ENCODE data around the gene PGA5. TPM values are rescaled to one million over a fixed set of nuclear protein-coding genes. Genes with fewer than 3 reads are reported as not detected.
A peak's percentile ranks its signal among the peaks of the same experiment; 100 is the strongest.
"Not testable (repeated sequence)": the region's sequence is repeated elsewhere in the genome, so short reads cannot be mapped to it uniquely, and the experiment has no call there.

Gene PGA5
- total RNA-seq, 1 donor from 2014 or later, result 0.79 TPM

GRCh38 chr11:61248071-61248470 is 7.1 kb downstream of the PGA5 start:
- not testable (repeated sequence) for H3K4me3 ChIP-seq (ENCODE audit: insufficient read depth, low read depth, low read length); H3K9me3 Mint-ChIP-seq (ENCODE audit: unreplicated experiment); H3K9ac ChIP-seq (ENCODE audit: low read length); FAIRE-seq; H3K36me3 ChIP-seq (ENCODE audit: insufficient read depth, low read length); H2AFZ ChIP-seq (ENCODE audit: low read depth, low read length); H3K27me3 ChIP-seq (ENCODE audit: insufficient read depth, low read length); H3K27ac Mint-ChIP-seq (ENCODE audit: unreplicated experiment); H3K4me3 Mint-ChIP-seq (ENCODE audit: unreplicated experiment); H3K4me1 Mint-ChIP-seq (ENCODE audit: low read depth, unreplicated experiment); H3K27ac ChIP-seq (ENCODE audit: low read depth, low read length); H3K36me3 Mint-ChIP-seq (ENCODE audit: low read depth, unreplicated experiment); H3K4me2 ChIP-seq (ENCODE audit: low read length); H3K4me1 ChIP-seq (ENCODE audit: insufficient read depth, low read length); H3K79me2 ChIP-seq (ENCODE audit: insufficient read depth, low read length); DNase-seq (ENCODE audit: low read depth); H4K20me1 ChIP-seq (ENCODE audit: insufficient read depth, low read length); H3K9me3 ChIP-seq (ENCODE audit: insufficient read depth, low read depth, low read length)
- H3K27me3 Mint-ChIP-seq (ENCODE audit: low read depth, unreplicated experiment), result peaks cover 23% of the 10 kb centered on the region

GRCh38 chr11:61249201-61249600 is 8.2 kb downstream of the PGA5 start:
- peaks cover 24% of the 10 kb centered on the region for H3K27me3 Mint-ChIP-seq (ENCODE audit: low read depth, unreplicated experiment)
- not testable (repeated sequence) for H3K4me1 Mint-ChIP-seq (ENCODE audit: low read depth, unreplicated experiment); H3K4me3 Mint-ChIP-seq (ENCODE audit: unreplicated experiment); H3K79me2 ChIP-seq (ENCODE audit: insufficient read depth, low read length); H3K36me3 ChIP-seq (ENCODE audit: insufficient read depth, low read length); H3K9me3 ChIP-seq (ENCODE audit: insufficient read depth, low read depth, low read length); H3K36me3 Mint-ChIP-seq (ENCODE audit: low read depth, unreplicated experiment); H3K27me3 ChIP-seq (ENCODE audit: insufficient read depth, low read length); H3K4me3 ChIP-seq (ENCODE audit: insufficient read depth, low read depth, low read length); H4K20me1 ChIP-seq (ENCODE audit: insufficient read depth, low read length); H3K9ac ChIP-seq (ENCODE audit: low read length); H3K9me3 Mint-ChIP-seq (ENCODE audit: unreplicated experiment); H3K4me1 ChIP-seq (ENCODE audit: insufficient read depth, low read length); H3K4me2 ChIP-seq (ENCODE audit: low read length); H3K27ac ChIP-seq (ENCODE audit: low read depth, low read length); H2AFZ ChIP-seq (ENCODE audit: low read depth, low read length); FAIRE-seq; DNase-seq (ENCODE audit: low read depth)
- H3K27ac Mint-ChIP-seq (ENCODE audit: unreplicated experiment), result peak overlapping the region; percentile 10

GRCh38 chr11:61250796-61251765 is 10.1 kb downstream of the PGA5 start:
- not testable (repeated sequence) for H3K27ac Mint-ChIP-seq (ENCODE audit: unreplicated experiment); H3K4me1 Mint-ChIP-seq (ENCODE audit: low read depth, unreplicated experiment); H3K79me2 ChIP-seq (ENCODE audit: insufficient read depth, low read length); H3K4me2 ChIP-seq (ENCODE audit: low read length); H3K36me3 ChIP-seq (ENCODE audit: insufficient read depth, low read length); H3K27ac ChIP-seq (ENCODE audit: low read depth, low read length); H3K27me3 ChIP-seq (ENCODE audit: insufficient read depth, low read length); DNase-seq (ENCODE audit: low read depth); H3K4me1 ChIP-seq (ENCODE audit: insufficient read depth, low read length); H3K9me3 Mint-ChIP-seq (ENCODE audit: unreplicated experiment); H3K36me3 Mint-ChIP-seq (ENCODE audit: low read depth, unreplicated experiment); H4K20me1 ChIP-seq (ENCODE audit: insufficient read depth, low read length); H3K4me3 Mint-ChIP-seq (ENCODE audit: unreplicated experiment); FAIRE-seq; H3K4me3 ChIP-seq (ENCODE audit: insufficient read depth, low read depth, low read length); H3K9me3 ChIP-seq (ENCODE audit: insufficient read depth, low read depth, low read length); H2AFZ ChIP-seq (ENCODE audit: low read depth, low read length); H3K9ac ChIP-seq (ENCODE audit: low read length)
- H3K27me3 Mint-ChIP-seq (ENCODE audit: low read depth, unreplicated experiment), result peaks cover 26% of the 10 kb centered on the region

- not testable (repeated sequence) for H3K9me3 Mint-ChIP-seq (ENCODE audit: unreplicated experiment); FAIRE-seq; H3K79me2 ChIP-seq (ENCODE audit: insufficient read depth, low read length); H3K4me1 Mint-ChIP-seq (ENCODE audit: low read depth, unreplicated experiment); H3K36me3 ChIP-seq (ENCODE audit: insufficient read depth, low read length); H3K27ac Mint-ChIP-seq (ENCODE audit: unreplicated experiment); DNase-seq (ENCODE audit: low read depth); H4K20me1 ChIP-seq (ENCODE audit: insufficient read depth, low read length); H3K4me2 ChIP-seq (ENCODE audit: low read length); H3K9ac ChIP-seq (ENCODE audit: low read length); H3K4me3 ChIP-seq (ENCODE audit: insufficient read depth, low read depth, low read length); H3K36me3 Mint-ChIP-seq (ENCODE audit: low read depth, unreplicated experiment); H3K4me3 Mint-ChIP-seq (ENCODE audit: unreplicated experiment); H3K27ac ChIP-seq (ENCODE audit: low read depth, low read length); H3K4me1 ChIP-seq (ENCODE audit: insufficient read depth, low read length); H3K27me3 ChIP-seq (ENCODE audit: insufficient read depth, low read length); H2AFZ ChIP-seq (ENCODE audit: low read depth, low read length); H3K9me3 ChIP-seq (ENCODE audit: insufficient read depth, low read depth, low read length)
- peaks cover 26% of the 10 kb centered on the region for H3K27me3 Mint-ChIP-seq (ENCODE audit: low read depth, unreplicated experiment)
Measured at GRCh38 chr11:61252332-61252731, 11.4 kb downstream of the PGA5 start.

Data from astrocyte (in vitro differentiated cells and primary cell).